K562 (cell line): ENCODE measurements around the gene PDE3A.

Source experiments
- HCFC1 ChIP-seq: IDR thresholded peaks from 2 replicates; pipeline ENCODE4 v1.6.1; 2012; ENCODE audit warnings: low read depth, low read length, improper control_type of control experiment
- HDAC2 ChIP-seq: fragments of 450-650 bp; IDR thresholded peaks from 2 replicates; pipeline ENCODE4 v1.6.1; 2016; ENCODE audit warnings: mild to moderate bottlenecking
- POLR2A ChIP-seq: fragments of 450-650 bp; conservative IDR thresholded peaks from 2 replicates; pipeline ENCODE4 v1.6.1; 2016
- TF ChIP-seq, protein P1 (sequence below): fragments of 250-450 bp; sonication (Bioruptor Pico); IDR thresholded peaks from 2 replicates; pipeline ENCODE4 v1.4.0; 2020
- TF ChIP-seq, protein P2 (sequence below), 2 experiments: IDR thresholded peaks; 2 replicates each; pipeline ENCODE4 v1.6.1; 2012; ENCODE audit warnings: improper control_type of control experiment in 2 of 2, low read depth in 2 of 2, low read length in 2 of 2, borderline replicate concordance in 1 of 2
- TF ChIP-seq, protein P3 (sequence below), 3 experiments: IDR thresholded peaks in 2 of 3; conservative IDR thresholded peaks in 1 of 3; 2 replicates each; pipeline ENCODE4 v1.5.1; 2011 to 2012; ENCODE audit warnings: low read length in 3 of 3, mild to moderate bottlenecking in 3 of 3, control low read depth in 2 of 3, improper control_type of control experiment in 1 of 3, inconsistent platforms in 1 of 3, low read depth in 1 of 3, mixed read lengths in 1 of 3, moderate library complexity in 1 of 3; ENCODE audit not compliant: insufficient read depth in 2 of 3

DNA sequence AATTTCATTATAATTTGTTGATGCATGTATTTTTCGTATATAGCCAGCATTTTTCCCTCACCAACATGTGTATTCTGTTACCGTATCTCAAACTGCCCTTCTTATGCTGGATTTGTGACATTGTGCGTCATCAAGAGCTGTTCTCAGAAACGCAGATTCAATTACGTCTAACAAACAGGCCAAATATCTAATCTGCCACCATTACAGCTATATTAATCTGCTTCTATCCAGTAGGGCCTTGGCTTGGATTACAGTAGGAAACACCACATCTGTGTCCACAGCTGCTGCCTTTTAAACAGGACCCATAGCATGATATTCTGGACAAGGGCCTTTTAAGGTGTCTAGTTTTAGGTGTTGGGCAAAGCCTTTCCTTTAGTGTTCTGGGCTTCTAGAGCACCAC lies 140.6 kb downstream of the PDE3A start:
- TF ChIP-seq, protein P1, sequence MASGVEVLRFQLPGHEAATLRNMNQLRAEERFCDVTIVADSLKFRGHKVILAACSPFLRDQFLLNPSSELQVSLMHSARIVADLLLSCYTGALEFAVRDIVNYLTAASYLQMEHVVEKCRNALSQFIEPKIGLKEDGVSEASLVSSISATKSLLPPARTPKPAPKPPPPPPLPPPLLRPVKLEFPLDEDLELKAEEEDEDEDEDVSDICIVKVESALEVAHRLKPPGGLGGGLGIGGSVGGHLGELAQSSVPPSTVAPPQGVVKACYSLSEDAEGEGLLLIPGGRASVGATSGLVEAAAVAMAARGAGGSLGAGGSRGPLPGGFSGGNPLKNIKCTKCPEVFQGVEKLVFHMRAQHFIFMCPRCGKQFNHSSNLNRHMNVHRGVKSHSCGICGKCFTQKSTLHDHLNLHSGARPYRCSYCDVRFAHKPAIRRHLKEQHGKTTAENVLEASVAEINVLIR = no peak
- TF ChIP-seq HDAC2 (no peak), HCFC1 (no peak), POLR2A (no peak)
- TF ChIP-seq, protein P2, sequence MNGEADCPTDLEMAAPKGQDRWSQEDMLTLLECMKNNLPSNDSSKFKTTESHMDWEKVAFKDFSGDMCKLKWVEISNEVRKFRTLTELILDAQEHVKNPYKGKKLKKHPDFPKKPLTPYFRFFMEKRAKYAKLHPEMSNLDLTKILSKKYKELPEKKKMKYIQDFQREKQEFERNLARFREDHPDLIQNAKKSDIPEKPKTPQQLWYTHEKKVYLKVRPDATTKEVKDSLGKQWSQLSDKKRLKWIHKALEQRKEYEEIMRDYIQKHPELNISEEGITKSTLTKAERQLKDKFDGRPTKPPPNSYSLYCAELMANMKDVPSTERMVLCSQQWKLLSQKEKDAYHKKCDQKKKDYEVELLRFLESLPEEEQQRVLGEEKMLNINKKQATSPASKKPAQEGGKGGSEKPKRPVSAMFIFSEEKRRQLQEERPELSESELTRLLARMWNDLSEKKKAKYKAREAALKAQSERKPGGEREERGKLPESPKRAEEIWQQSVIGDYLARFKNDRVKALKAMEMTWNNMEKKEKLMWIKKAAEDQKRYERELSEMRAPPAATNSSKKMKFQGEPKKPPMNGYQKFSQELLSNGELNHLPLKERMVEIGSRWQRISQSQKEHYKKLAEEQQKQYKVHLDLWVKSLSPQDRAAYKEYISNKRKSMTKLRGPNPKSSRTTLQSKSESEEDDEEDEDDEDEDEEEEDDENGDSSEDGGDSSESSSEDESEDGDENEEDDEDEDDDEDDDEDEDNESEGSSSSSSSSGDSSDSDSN (IDR thresholded peaks at IDR 0.05; ENCODE audit: borderline replicate concordance in 1 of 2, low read depth in 2 of 2, low read length in 2 of 2) = no peak
- TF ChIP-seq, protein P3, sequence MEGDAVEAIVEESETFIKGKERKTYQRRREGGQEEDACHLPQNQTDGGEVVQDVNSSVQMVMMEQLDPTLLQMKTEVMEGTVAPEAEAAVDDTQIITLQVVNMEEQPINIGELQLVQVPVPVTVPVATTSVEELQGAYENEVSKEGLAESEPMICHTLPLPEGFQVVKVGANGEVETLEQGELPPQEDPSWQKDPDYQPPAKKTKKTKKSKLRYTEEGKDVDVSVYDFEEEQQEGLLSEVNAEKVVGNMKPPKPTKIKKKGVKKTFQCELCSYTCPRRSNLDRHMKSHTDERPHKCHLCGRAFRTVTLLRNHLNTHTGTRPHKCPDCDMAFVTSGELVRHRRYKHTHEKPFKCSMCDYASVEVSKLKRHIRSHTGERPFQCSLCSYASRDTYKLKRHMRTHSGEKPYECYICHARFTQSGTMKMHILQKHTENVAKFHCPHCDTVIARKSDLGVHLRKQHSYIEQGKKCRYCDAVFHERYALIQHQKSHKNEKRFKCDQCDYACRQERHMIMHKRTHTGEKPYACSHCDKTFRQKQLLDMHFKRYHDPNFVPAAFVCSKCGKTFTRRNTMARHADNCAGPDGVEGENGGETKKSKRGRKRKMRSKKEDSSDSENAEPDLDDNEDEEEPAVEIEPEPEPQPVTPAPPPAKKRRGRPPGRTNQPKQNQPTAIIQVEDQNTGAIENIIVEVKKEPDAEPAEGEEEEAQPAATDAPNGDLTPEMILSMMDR (IDR thresholded peaks at IDR 0.05 in 2 of 3, conservative IDR thresholded peaks at IDR 0.05 in 1 of 3; ENCODE audit: insufficient read depth in 2 of 3, low read depth in 1 of 3, low read length in 3 of 3) = no peak
